C4-2B (cell line): ENCODE measurements around the gene SPACA1.

Experiments used
- H3K27ac ChIP-seq: fragments of 450-650 bp; 2 replicates; pipeline ENCODE4 v1.5.1; 2017
- CTCF ChIP-seq: fragments of 450-650 bp; conservative IDR thresholded peaks from 2 replicates; pipeline ENCODE4 v1.5.1; 2017; ENCODE audit warnings: mild to moderate bottlenecking
- ZFX ChIP-seq: fragments of 450-650 bp; IDR thresholded peaks from 2 replicates; pipeline ENCODE4 v1.6.1; 2017

The SPACA1 gene

GRCh38 chr6:88105741-88106340 lies 58.2 kb downstream of the SPACA1 start:
- TF ChIP-seq CTCF (no peak), ZFX (no peak)
- H3K27ac ChIP-seq = no peak overlapping the region

DNA sequence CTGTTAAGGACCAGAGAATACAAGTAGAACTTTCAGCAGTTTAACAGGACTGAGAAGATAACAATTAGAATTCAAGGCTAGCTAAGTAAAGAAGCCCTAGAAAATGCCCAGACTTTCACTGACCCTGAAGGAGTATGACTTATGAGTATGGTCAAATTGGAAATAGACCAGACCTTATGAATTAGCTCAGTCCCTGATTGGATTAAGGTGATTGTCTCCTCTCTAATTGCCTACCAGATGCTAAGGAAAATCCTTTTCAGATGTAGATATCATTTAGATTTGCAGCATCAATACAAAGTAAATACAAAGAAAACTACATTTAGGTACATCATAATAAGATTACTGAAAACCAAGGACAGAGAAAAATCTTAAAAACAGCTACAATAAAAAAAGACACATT lies 59.6 kb downstream of the SPACA1 start:
- no peak overlapping the region for H3K27ac ChIP-seq
- no peak for TF ChIP-seq ZFX
- no peak for TF ChIP-seq CTCF

DNA sequence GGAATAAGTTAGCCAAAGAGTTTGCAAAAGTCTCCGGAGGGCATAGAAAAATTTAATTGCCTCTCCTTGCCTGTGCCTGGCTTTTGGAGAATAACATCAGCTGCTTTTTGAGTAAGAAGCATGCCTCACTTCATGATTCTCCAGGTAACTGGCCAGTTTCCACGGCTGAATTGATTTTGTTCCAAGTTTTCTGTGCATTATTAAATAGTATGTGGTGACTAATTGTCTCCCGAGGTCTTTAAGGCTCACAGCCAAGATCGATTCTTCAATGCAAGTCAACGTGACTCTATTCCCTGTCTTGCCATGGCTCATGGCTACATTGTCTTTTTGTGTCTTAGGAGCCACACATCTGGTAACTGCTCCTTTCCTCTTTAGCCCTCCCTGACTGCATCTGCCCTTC lies 64.3 kb downstream of the SPACA1 start:
- TF ChIP-seq ZFX = no peak
- TF ChIP-seq CTCF = no peak
- H3K27ac ChIP-seq = no peak overlapping the region

GRCh38 chr6:88114838-88115237 lies 67.2 kb downstream of the SPACA1 start:
- no peak overlapping the region for H3K27ac ChIP-seq
- TF ChIP-seq CTCF = no peak
- no peak for TF ChIP-seq ZFX

- TF ChIP-seq CTCF = no peak
- no peak for TF ChIP-seq ZFX
- no peak overlapping the region for H3K27ac ChIP-seq
These were observed 67.7 kb downstream of the SPACA1 start for GRCh38 chr6:88115307-88115706.

DNA sequence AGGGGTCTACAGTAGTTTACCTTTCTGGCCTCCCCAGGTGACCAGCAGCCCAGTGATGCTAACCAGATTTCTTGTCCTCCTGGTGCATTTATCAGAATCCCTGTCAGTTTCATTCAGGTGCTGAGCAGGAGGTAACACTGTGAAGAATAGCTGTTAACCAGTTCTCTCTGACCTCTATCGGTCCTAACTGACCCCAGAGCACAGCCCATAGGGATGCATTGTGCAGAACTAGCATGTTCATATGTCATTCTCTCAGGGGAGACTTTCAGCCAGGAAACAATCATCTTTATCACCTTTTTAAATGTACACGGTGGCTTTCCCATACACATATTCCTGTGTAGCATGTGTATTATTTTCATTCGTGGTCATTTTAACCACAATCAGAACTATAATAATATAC lies 68.6 kb downstream of the SPACA1 start:
- TF ChIP-seq CTCF (no peak), ZFX (no peak)

More for the DNA sequence above, 68.6 kb downstream of the SPACA1 start:
- H3K27ac ChIP-seq = no peak overlapping the region
